Gastrocnemius medialis (tissue), 4 donors: Measurements from ENCODE around the gene DENND4B. TPM values are rescaled to one million over a fixed set of nuclear protein-coding genes. Genes with fewer than 3 reads are reported as not detected.

Experiments
- ATAC-seq, 2 donors: fragments of 150-250 bp; one replicate each; pipeline ENCODE4 v1.9.1; 2016
- DNase-seq, 2 donors: peaks; one replicate each; pipeline ENCODE4 v3.0.0-alpha.2; 2019
- H3K27ac ChIP-seq, 4 donors: fragments of 200-600 bp; sonication (generic); 1 replicate in 1 of 4; 2 replicates in 3 of 4; pipeline ENCODE4 v1.5.1; 2016 to 2018; ENCODE audit warnings: mild to moderate bottlenecking in 2 of 4, moderate library complexity in 1 of 4
- H3K27me3 ChIP-seq, 3 donors: fragments of 200-600 bp; sonication (generic) in 2 of 3; 1 replicate in 1 of 3; 2 replicates in 2 of 3; pipeline versions ENCODE4 v1.5.1 to v1.6.0; 2016 to 2019; ENCODE audit warnings: mild to moderate bottlenecking in 1 of 3, moderate library complexity in 1 of 3
- H3K36me3 ChIP-seq, 2 donors: fragments of 200-600 bp; sonication (generic) in 1 of 2; one replicate each; pipeline ENCODE4 v1.5.1; 2017 to 2018
- H3K4me1 ChIP-seq, 2 donors: fragments of 200-600 bp; sonication (generic) in 1 of 2; one replicate each; pipeline ENCODE4 v1.5.1; 2016 to 2017; ENCODE audit warnings: mild to moderate bottlenecking in 2 of 2
- H3K4me3 ChIP-seq, 4 donors: fragments of 200-600 bp; sonication (generic) in 3 of 4; 1 replicate in 1 of 4; 2 replicates in 3 of 4; pipeline ENCODE4 v1.5.1; 2016 to 2019; ENCODE audit warnings: mild to moderate bottlenecking in 2 of 4
- H3K9me3 ChIP-seq, 3 donors: fragments of 200-600 bp; sonication (generic) in 2 of 3; 1 replicate in 1 of 3; 2 replicates in 2 of 3; pipeline ENCODE4 v1.5.1; 2016 to 2019
- POLR2A ChIP-seq, 2 donors: fragments of 450-650 bp; IDR thresholded peaks; one replicate each; pipeline ENCODE4 v1.6.1; 2017; ENCODE audit warnings: antibody characterized with exemption in 2 of 2, mild to moderate bottlenecking in 2 of 2, moderate library complexity in 2 of 2
- in situ Hi-C, 4 donors: fragments of 200-750 bp; cut with MboI; loops; one replicate each; pipeline versions ENCODE4 v1.15.0 to v1.8.0; 2017; ENCODE audit warnings: low sequenced_read_pairs in 4 of 4
- intact Hi-C: fragments of 100-400 bp; cut with DNase I; formaldehyde crosslinking; loops from one replicate; pipeline ENCODE4 v1.15.1; 2023; ENCODE audit warnings: low total_unique reads
- total RNA-seq, 4 donors: library from RNA; depleted of rRNA; stranded (reverse); fragments of >200 nt; gene quantifications; one replicate each; pipeline versions ENCODE4 v1.1.0 to v1.2.3, GENCODE V29; 2016
- TF ChIP-seq, protein P1 (sequence below), 5 experiments: fragments of 450-650 bp in 3 of 5; fragments of 200-600 bp in 2 of 5; sonication (generic) in 2 of 5; IDR thresholded peaks in 4 of 5; conservative IDR thresholded peaks in 1 of 5; 1 replicate in 4 of 5; 2 replicates in 1 of 5; pipeline ENCODE4 v1.5.1; 2016 to 2019; ENCODE audit warnings: antibody characterized with exemption in 5 of 5, mild to moderate bottlenecking in 3 of 5, moderate library complexity in 3 of 5

Gene DENND4B
- total RNA-seq, 4 donors from 2014 or later, result 38.0 to 45.8 (median 40.1) TPM

DNA sequence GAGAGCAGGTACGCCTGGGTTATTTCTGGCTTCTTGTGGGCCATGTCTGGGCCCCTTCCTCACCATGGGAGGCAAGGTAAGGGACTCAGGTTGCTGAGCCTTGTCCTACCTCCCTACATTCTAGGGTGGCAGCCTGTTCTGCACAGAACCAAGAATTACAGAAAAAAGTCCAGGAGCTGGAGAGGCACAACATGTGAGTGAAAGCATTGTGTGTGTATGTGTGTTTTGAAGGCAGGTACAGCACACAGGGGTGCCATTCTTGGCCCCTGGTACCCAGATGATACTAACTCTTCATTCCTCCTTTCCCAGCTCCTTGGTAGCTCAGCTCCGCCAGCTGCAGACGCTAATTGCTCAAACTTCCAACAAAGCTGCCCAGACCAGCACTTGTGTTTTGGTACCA is 26.6 kb upstream of the DENND4B start:
- Histone ChIP-seq H3K4me3 (no peak overlapping the region), H3K4me1 (peaks cover 21% of the 10 kb centered on the region in 2 donors), H3K27me3 (no peaks in the 10 kb centered on the region), H3K36me3 (peaks cover 0 to 36% of the 10 kb centered on the region in 2 donors), H3K27ac (no peak overlapping the region), H3K9me3 (no peaks in the 10 kb centered on the region)
- DNase-seq, result no peak
- in situ Hi-C loops, result loop anchor here in 1 of 4 donors (10.0 kb wide), 1 partner anchor 158 kb away; no protein-coding TSS in a partner anchor
- no peak for ATAC-seq
- TF ChIP-seq, protein P1, sequence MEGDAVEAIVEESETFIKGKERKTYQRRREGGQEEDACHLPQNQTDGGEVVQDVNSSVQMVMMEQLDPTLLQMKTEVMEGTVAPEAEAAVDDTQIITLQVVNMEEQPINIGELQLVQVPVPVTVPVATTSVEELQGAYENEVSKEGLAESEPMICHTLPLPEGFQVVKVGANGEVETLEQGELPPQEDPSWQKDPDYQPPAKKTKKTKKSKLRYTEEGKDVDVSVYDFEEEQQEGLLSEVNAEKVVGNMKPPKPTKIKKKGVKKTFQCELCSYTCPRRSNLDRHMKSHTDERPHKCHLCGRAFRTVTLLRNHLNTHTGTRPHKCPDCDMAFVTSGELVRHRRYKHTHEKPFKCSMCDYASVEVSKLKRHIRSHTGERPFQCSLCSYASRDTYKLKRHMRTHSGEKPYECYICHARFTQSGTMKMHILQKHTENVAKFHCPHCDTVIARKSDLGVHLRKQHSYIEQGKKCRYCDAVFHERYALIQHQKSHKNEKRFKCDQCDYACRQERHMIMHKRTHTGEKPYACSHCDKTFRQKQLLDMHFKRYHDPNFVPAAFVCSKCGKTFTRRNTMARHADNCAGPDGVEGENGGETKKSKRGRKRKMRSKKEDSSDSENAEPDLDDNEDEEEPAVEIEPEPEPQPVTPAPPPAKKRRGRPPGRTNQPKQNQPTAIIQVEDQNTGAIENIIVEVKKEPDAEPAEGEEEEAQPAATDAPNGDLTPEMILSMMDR (IDR thresholded peaks at IDR 0.05 in 4 of 5, conservative IDR thresholded peaks at IDR 0.05 in 1 of 5), result no peak
- TF ChIP-seq POLR2A (IDR thresholded peaks at IDR 0.05), result no peak
- intact Hi-C loops, result no loop called here

DNA sequence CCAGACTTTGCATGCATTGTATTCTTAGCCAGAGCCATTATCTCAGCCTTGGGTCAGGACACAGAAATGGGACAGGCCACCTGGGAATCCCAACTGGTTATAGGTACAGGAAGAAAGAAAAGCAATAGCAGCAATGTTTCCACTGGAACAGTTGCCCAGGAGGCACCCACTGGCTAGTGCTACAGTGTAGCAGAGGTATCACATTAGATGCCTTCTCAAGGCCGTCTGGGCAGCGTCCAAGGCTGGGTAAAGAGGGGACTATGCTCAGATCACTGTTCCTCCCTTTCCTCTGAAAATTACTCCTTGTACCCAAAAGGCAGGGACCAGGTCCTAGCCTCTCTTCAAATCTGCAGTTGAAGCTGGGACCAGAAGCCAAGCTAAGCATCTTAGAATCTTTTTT is 23.8 kb upstream of the DENND4B start:
- Histone ChIP-seq H3K4me3 (no peak overlapping the region), H3K9me3 (no peaks in the 10 kb centered on the region), H3K36me3 (peaks cover 0 to 27% of the 10 kb centered on the region in 2 donors), H3K4me1 (peaks cover 18 to 20% of the 10 kb centered on the region in 2 donors), H3K27me3 (no peaks in the 10 kb centered on the region), H3K27ac (no peak overlapping the region)
- DNase-seq (no peak), ATAC-seq (no peak)
- no peak for TF ChIP-seq POLR2A (IDR thresholded peaks at IDR 0.05)
- intact Hi-C loops, result no loop called here
- in situ Hi-C loops, result loop anchor here in 1 of 4 donors (10.0 kb wide), 1 partner anchor 156 kb away; no protein-coding TSS in a partner anchor

DNA sequence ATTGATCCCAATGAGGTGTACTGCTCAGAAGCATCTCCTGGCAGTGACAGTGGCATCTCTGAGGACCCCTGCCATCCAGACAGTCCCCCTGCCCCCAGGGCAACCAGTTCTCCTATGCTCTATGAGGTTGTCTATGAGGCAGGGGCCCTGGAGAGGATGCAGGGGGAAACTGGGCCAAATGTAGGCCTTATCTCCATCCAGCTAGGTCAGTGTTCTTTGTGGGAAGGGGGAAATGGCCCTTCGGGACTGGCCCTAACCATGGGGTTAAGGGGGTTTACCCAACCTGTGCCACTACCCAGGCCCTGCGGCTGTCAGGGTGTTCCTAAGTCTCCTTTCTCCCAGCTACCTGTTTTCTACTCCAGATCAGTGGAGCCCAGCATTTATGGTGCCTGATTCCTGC is 22.5 kb upstream of the DENND4B start:
- no peak overlapping the region for H3K4me3 ChIP-seq
- in situ Hi-C loops (loop anchor here in 1 of 4 donors (10.0 kb wide), 1 partner anchor 294 kb away; the partner anchor contains the start of genes ILF2 and NPR1), intact Hi-C loops (no loop called here)
- H3K9me3 ChIP-seq, result no peaks in the 10 kb centered on the region
- TF ChIP-seq, protein P1 (IDR thresholded peaks at IDR 0.05 in 4 of 5, conservative IDR thresholded peaks at IDR 0.05 in 1 of 5), result no peak
- peak overlapping the region in 2 of 4 donors; percentile 87 to 90 for H3K27ac ChIP-seq
- ATAC-seq, result no peak
- no peaks in the 10 kb centered on the region for H3K27me3 ChIP-seq
- no peak for DNase-seq
- peaks cover 25 to 26% of the 10 kb centered on the region in 2 donors for H3K4me1 ChIP-seq
- peaks cover 0 to 13% of the 10 kb centered on the region in 2 donors for H3K36me3 ChIP-seq

DNA sequence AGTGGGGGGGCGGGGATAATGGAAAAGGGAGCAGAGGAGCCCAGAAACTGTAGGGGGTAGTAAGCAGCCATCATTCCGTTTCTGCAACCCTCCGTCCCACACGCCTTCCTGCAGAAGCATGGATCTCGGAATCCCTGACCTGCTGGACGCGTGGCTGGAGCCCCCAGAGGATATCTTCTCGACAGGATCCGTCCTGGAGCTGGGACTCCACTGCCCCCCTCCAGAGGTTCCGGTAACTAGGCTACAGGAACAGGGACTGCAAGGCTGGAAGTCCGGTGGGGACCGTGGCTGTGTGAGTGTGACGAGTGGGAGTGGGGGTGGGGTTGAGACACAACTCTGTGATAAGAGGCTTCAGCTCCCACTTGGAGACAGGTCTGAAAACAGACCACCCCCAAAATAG is 21.9 kb upstream of the DENND4B start:
- TF ChIP-seq, protein P1 (IDR thresholded peaks at IDR 0.05 in 4 of 5, conservative IDR thresholded peaks at IDR 0.05 in 1 of 5), result no peak
- ATAC-seq (no peak), DNase-seq (no peak)
- peaks cover 26 to 28% of the 10 kb centered on the region in 2 donors for H3K4me1 ChIP-seq
- H3K36me3 ChIP-seq, result peaks cover 0 to 8% of the 10 kb centered on the region in 2 donors
- H3K9me3 ChIP-seq, result no peaks in the 10 kb centered on the region
- no peaks in the 10 kb centered on the region for H3K27me3 ChIP-seq
- in situ Hi-C loops (loop anchor here in 1 of 4 donors (10.0 kb wide), 1 partner anchor 294 kb away; the partner anchor contains the start of genes ILF2 and NPR1), intact Hi-C loops (no loop called here)
- H3K4me3 ChIP-seq, result peak overlapping the region; percentile 56 to 68 (median 62)
- H3K27ac ChIP-seq, result peak overlapping the region; percentile 87 to 94 (median 90)

DNA sequence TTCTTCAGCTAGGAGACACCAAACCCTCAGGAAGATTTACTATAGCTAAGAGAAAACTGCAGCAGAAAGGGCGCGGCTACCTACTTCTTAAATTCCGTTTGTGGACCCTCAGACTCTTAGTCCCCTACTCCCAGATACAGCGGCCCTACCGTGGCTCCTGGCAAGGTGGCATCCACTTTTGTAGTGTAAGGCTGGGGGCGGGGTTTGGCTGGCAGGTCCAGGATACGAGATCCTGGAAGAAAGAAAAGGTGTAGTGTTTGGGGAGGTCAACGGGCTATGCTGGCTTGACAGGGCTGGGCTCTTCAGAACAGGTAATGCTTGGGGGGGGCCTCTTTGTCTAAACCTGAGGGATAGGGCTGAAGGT is 21.5 kb upstream of the DENND4B start:
- Histone ChIP-seq H3K4me1 (peaks cover 26 to 28% of the 10 kb centered on the region in 2 donors), H3K4me3 (peak overlapping the region; percentile 56 to 68 (median 62)), H3K27me3 (no peaks in the 10 kb centered on the region), H3K27ac (peak overlapping the region; percentile 87 to 94 (median 90)), H3K9me3 (no peaks in the 10 kb centered on the region), H3K36me3 (peaks cover 0 to 3% of the 10 kb centered on the region in 2 donors)
- intact Hi-C loops, result loop anchor here (1.0 kb wide), 1 partner anchor 18 kb away; the partner anchor contains the start of gene RAB13
- in situ Hi-C loops, result loop anchor here in 1 of 4 donors (10.0 kb wide), 1 partner anchor 293 kb away; the partner anchor contains the start of genes ILF2 and NPR1
- peak in 1 of 2 donors; percentile 57 for DNase-seq
- TF ChIP-seq, protein P1 (IDR thresholded peaks at IDR 0.05 in 4 of 5, conservative IDR thresholded peaks at IDR 0.05 in 1 of 5), result no peak
- TF ChIP-seq POLR2A (IDR thresholded peaks at IDR 0.05), result no peak
- ATAC-seq, result no peak
